ENCODE measurements around the gene PRCD.
A peak's percentile ranks its signal among the peaks of the same experiment; 100 is the strongest.

Gene PRCD, protein sequence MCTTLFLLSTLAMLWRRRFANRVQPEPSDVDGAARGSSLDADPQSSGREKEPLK

DNA sequence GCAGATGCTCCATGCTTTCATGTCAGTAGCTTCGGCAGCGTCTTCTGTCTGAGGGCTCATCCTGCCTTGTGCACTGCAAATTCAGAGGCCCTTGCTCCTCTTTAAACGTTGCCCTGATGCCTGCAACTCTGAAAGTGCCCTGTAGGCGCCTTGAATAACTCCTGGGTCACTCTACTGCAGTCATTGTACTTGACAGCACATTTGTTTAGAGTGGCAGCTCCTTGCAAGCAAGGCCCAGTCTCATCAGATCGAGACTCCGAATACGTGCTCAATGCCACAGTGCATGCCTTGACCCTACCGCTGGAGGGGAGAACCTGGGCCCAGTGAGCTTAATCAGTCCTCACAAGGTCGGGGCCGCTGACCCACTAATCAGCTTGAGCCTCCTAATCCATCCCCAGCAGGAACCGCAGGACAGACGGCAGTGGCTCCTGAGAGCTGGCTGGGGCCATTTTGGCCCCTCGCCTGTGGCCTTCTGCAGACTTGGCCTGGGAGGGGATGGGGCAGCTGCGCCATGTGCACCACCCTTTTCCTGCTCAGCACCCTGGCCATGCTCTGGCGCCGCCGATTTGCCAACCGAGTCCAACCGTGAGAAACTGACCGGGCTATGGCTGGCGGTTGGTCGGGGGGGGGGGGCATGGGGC lies at the start of gene PRCD:
Gene PRCD, plus strand, starts transcription at position 414 of the 641 bp plus-strand sequence. Its CDS starts 98 bp downstream, at position 512.
- no peak for DNase-seq (ENCODE audit: low spot score)

DNA sequence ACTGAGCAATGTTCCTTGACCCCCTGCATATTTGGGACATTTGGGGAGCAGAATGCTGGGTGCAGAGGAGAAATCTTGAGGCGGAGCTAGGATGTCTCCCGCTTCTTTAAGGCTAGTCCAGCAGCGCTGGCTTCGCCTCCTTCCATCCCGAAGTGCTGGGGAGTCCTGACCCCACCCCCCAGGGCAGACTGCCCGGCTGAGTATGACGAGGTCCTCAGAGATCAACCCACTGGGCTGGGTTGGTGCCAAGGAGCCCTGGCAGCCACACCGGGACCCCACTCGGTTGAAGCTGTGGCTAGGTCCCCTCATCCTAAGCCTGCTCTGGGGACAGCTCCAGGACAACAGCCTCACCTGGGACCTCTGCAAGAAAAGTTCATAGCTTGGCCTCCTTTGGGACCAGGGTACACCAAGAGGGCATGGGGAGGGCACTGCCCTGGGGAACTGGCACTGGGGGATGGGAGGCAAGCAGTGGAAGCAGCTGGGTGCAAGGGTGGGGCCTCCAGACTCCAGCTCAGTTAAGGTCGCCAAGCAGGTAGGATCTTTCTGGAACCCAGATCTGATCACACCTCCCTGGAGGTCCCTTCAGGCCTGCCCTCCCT lies 49.6 kb upstream of the PRCD start:
- DNase-seq (ENCODE audit: low spot score): no peak

DNA sequence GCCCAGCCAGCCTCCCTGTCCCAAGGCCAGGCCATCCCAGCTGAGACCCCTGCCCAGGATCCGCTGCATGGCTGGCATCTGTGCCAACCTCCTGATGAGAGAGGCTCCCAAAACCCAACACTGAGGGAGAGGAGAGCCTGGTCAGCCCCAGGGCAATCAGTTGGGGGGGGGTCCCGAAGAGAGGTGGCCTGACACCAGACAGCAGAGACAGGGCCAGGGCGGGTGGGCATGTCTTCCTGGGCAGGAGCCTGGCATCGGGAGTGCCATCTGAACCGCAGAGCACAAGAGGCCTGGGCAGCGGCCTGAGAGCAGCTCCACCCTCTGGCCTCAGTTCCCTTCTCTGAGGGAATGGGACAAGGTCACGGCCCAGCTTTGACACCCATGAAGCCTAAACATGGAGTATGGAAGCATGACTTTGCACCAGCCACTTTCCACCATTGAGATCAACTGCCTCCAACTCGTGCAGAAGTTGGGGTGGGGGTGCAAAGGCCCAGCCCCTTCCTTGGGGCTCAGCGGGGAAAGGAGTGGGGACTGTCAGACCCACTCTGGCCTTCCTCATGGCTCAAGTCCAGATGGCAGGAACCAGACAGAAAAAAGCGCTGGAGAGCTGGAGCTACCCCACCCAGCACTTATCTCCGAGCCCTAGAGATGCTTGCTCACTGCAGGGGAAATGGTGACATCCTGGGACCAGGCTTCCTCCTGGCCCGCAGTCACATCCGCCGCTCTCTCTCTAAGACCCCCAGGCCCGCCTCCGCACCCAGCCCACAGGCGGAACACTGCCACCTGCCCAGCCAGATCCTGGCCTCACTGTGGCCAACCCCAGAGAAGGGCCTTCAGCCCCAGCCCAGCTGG lies 48.3 kb upstream of the PRCD start:
- no peak for DNase-seq (ENCODE audit: low spot score)

DNA sequence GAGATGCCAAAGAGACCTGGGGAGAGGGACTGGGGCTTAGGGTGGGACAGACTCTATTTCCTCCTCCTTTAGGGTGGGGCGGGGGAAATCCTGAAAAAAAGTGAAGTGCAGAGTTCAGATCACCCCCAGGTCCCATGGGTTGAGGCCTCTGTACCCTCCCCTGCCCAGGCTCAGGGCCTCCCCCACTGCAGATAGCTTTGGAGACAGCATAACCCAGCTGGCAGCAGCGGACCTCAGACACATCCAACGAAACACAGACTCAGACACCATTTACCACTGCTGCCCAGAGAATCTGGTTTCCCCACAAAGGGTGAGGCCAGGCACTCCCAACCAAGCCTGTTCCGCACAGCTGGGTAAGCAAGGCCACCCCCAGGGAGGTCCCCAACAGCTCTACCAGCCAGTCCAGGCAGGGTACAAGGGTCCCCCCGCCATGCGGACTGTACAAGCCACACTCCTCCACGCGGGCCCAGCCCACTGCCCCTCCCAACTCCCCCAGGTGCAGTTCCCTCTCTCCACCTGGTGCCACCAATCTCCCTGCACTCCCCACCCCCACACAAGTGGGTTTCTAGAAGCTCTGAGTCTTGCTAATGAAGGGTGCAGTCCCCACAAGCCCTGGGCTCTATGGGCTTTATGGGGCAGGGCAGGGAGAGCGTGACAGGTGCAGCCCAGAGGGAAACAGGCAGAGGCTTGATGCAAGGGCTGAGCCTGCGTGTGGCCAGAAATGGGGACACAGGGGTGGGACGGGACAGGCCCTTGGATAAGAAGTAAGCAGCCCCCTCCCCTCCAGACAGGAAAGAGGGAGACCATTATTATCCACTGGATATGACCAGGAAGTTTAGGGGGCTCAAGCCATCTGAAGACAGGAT lies 47.5 kb upstream of the PRCD start:
- DNase-seq (ENCODE audit: low spot score): peak; percentile 71

DNA sequence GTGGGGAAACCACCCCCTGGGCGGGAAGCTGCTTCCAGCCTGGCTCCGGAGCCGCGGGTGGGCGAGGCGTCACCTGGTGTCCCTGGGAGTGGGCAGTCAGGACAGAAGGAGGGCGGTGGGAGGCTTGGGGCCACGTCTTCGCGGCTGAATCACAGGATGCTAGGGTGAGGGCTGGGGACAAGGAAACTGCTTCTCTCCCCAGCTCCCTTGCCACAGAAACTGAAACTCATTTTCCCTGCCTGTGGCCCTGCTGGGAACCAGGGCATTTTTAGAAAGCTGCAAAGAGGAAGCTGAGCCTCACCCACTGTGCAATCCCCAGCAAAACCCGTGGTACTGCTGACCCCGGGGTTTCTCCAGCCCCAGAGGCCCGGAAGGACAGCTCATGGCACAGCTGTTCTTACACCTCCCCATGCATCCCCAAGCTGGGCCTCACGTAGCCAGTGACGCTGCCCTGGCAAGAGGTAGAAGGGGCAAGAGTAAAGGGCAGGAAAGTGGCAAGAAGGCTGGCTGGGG lies 46.8 kb upstream of the PRCD start:
- peak; percentile 60 for DNase-seq (ENCODE audit: low spot score)

DNA sequence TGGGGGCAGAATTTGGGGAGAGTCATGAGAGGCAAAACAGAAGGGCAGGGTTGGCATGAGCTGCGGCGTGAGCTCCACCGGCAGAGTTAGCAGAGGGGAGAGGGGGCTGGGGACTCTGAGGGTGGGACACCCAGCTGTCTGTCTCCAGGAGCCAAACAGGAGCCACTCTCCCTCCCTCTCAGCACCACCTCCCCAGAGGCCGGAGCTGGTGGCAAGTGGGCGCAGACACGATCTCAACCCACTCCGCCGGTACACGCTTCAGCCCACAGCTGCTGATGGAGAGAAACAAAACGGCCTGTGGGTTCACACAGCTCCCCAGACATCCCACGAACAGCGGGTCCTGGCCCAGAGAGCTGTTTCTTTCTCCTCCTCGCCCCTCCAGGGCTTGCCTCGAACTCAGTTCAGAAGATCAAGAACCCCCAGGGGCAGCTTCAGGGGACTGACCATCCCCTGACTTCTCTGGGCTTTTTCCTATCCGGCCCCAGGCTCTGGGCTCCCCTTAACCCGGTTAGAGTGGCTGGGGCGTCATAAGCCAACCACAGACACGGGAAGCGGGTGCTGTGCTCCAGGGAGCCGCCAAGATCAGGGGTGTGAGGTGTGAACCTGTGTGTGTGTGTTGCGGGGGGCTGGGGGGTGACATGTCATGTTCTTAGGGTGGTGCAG lies 46.2 kb upstream of the PRCD start:
- no peak for DNase-seq (ENCODE audit: low spot score)

DNA sequence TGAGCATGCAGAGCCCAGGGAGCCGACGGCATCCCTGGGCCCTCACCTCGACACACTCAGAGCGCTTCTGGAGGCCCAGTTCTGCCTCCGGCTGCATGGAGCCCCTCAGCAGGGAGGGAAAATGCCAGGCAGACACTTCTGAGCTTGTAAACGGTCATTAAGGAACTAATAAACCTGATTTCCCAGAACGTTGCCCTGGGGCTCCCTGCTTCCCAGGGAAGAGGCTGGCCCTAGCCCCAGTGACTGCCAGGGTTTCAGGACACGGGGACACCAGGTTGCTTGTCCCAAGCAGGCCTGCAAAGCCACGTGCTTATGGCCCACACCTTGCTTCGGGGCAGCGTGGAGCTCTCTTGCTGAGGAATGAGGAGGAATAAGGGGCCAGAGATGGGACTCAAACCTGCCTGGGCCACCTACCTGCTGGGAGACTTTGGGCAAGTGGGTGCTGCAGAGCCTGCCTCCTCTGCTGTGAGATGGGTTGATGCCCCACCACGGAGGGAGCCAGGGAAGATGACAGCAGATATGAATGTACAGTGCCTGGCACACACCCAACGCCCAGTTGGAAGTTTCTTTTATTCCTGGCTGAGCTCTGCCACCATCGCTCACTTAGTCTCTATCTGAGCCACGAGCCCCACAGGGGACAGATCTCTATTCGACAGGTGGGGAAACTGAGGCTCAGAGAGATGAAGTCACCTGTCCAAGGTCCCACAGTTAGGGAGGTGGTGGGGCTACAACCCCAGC lies 44.0 kb upstream of the PRCD start:
- no peak for DNase-seq (ENCODE audit: low spot score)

DNA sequence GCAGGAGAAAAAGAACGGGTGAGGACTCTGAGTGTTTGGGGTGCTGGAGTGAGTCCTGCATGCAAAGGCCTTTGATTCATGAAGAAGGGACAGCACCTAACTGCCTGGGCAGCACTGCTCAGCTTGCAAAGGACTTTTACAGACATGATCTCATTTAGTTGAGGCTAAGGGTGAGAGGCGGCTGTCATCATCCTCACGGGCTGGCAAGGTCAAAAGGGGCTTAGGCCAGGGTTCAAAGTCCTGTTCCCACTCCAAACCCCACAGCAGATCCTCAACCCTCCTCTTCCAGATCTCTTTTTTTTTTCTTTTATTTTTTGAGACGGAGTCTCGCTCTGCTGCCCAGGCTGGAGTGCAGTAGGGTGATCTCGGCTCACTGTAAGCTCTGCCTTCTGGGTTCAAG lies 43.4 kb upstream of the PRCD start:
- no peak for DNase-seq (ENCODE audit: low spot score)

DNA sequence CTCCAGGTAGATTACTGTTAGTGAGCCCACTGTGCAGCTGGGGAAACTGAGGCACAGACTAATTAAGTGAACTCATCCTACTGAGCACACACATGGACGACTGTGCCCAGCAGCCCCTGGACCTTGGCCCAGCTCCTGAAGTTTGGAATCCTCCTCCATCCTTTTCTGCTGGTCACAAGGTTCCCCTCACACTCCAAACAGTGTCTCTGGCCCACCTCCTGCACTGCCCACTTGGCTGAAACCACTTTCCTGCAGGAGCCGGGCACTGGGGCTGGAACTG lies 42.2 kb upstream of the PRCD start:
- no peak for DNase-seq (ENCODE audit: low spot score)

DNA sequence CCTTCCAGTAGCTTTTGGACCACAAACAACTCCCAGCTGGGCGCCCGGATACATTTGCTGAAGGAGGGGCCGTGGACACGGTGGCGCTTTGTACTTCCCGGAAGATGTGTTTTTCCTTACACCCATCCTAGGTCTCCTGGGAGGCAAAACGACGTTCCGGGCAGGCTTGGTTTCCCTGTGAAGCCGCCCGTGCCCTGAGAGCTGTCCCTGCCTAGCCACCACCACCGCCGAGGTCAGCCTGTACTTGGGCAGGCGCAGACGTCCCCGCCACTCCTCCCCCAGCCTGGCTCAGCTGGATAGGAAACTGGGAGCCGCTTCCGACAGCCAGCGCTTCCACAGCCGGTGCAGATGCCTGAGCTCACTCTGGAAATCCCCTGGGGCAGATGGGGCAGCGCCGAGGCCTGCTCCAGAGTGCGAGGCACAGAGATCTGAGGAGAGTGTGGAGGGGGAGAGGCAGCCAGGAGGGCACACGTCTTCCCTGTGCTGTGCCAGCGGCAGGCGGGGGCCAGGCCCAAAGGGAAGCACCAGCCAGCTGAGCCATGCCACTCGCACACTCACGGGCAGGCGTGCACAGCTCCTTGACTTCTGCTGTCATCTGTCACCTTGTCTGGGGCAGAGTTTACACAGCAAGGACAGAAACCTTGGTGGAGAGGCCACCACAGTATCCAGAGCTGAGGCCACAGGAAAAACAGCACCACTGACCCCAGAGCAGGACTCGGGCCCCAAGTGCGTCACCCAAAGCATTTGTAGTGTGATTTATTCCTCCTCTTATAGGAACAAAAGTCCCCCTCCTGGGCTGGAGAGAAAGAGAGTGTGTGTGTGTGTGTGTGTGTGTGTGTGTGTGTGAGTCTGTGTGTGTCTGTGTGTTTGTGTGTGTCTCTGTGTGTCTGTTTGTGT lies 41.6 kb upstream of the PRCD start:
- peak; percentile 72 for DNase-seq (ENCODE audit: low spot score)

DNA sequence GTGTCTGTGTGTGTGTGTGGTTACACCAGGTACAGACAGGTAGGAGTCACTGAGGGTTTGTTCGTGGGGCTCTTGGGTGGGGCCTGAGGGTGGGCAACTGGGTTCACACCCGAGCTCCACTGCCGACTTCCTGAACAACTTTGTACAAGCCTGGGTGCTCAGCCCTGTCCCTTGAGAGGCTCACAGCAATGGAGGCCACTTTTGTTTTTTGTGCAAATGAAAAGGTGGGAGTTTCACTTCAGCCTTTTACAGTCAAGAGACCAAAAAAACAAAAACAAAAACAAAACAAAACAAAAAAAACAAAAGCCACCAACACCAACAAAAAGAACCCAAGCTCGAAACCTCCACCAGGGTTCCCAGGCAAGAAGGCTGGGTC lies 41.0 kb upstream of the PRCD start:
- DNase-seq (ENCODE audit: low spot score): no peak

DNA sequence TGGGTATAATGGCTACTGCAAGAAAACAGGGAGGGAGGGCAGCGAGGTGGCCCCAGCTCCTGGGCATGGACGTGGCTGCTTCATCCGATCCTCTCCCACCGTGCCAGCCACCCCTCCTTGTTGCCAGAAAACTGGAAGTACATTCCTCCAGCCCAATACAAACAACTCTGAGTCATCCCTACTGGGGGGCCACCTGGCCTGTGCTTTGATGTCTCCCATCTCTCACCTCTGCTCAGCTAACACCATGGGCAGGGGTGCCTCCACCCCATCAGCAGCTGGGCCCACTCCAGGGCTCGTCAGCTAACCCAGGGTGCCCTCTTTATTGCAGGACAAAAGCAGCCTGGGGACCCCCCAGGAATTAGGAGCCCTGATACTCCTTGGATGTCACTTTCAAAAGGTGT lies 40.6 kb upstream of the PRCD start:
- DNase-seq (ENCODE audit: low spot score): peak; percentile 96

DNA sequence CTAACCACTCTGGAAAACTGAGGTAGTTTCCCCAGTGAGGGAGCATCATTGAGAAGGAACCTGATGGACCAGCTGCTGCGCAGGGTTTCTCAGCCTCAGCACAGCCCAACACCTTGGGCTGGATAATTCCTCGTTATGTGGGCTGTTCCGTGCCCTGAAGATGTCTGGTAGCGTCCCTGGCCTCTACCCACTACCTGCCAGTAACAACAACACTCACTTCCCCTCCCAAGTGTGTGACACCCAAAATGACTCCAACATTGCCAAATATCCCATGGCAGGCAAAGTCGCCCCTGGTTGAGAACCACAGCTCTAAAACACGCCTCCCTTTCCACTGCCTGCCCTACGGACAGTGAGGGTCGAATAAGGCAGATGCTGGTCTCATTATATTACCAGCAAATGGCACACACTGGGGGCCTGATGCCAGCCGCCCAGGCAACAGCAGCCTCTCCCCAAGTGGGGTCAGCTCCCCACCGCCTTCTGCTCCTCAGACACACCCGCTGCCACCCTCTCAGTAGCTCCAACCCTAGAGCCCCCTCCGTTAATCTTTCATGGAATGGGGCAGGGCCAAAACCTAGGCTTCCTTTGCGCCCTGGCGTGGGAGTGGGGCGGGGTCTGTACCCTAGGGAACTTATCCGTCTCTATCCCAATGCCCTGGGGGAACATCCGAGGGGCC lies 39.6 kb upstream of the PRCD start:
- peak; percentile 46 for DNase-seq (ENCODE audit: low spot score)

DNA sequence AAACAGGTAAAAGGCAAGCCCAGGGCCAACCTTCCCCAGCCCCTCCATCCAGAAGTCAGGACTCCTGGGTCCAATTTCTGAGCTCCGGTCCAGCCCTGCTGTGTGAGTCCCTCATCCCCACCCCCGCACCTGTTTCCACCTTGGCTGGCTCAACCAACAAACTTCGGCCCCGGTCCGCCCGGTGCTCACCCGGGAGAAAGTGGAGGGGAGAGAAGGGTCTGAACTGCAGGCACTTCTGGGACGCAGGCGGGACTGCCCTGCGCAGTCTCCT lies 39.2 kb upstream of the PRCD start:
- DNase-seq (ENCODE audit: low spot score): peak; percentile 30

DNA sequence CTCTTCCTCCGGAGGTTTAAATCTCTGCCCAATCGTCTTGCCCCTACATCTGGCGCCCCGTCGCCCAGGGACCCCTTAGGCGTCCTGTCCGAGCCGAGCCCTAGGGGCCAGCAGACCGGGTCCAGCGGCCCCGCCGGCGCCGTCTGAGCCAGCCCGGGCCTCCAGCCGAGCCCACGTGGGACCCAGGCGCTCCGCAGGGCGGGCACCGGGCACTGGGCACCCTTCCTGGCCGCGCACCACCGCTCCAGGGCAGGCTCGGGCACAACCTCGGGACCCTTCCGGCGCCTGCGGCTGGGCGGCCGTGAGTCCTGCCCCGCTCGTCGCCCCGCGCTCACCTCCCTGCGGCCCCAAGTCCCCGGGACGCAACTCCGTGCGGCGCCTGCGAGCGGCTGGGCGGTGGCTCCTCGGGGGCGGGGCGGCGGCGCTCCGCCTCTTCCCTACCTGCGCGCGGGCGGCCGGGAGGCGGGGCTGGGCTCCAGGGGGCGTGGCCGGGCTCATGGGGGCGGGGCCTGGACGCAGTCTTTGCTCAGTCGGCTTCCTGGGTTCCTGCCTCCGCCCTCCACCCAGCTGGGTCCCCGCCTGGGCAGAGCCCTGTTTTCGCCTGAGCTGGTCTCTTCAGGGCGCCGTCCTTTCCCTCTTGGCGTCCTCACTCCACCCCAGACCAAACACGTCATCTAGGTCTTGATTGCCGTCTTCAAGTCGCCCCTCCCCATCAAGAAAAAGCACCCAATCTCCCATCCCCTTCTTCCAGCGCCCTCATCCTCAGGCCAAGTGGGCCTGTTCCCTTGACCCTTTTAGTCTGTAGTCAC lies 38.6 kb upstream of the PRCD start, which contains the start of gene RHBDF2:
Gene RHBDF2, minus strand, starts transcription at position 406 of the 809 bp plus-strand sequence. CDS start 19,899 bp downstream, outside the sequence.
- peak; percentile 78 for DNase-seq (ENCODE audit: low spot score)

DNA sequence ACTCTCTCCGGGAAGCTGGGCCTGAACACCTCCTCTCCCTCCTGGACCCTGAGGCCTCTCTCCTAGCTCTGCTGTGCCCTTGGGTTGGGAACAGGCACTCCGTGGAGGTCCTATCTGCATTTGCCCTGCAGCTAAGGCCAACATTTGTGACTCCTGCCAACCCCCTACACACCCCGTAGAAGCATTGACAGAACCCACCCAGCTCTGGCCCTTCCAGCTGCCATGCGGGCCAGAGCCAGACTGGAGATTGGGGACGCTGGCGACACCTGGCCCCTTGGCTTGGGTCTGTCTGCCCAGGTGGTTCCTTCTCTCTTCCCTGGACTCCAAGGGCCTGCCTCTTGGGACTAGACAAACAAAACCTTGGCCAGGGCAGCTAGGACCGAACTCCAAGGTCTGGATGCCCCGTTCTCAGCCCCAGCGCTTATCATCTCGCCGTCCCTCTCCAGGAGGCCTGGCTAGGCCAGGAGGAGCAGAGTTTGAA lies 38.0 kb upstream of the PRCD start:
- no peak for DNase-seq (ENCODE audit: low spot score)

DNA sequence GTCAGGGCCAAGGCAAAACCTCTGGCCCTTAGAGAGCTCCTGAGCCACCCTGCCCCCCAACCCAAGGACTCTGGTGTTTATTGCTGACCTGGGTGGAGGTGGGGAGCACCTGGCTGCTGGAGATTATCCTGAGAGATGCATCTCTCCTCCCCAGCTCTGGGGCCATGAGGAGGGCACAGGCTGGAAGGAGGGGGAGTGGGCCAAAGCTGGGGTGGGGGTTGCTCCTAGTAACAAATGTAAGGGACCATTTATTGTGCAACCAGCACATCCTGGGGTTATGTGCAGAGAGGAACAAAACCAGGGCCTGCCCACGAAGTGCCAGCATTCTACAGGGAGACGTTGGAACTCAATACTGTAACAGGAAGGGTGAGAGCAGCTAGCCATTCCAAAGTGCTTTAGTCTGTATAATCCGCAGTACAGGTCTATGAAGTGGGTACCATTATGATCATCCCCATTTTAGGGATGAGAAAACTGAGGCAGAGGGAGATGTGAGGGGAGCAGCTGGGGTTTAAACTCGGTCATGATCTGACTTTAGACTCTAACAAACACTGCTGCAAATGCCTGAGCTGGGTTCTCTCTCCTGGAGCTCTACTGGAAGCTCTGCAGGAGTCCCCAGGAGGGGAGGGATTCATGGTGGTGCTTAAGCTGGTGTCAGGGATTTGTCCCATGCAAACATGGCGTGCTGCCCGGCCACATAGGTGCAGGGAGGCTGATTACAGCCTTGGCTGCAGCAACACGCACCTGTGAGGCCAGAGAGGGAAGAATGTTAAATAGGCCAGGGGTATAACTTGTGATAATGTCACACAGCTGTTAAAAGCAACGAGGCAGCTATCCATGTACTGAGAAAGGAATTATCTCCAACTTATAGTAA lies 37.3 kb upstream of the PRCD start:
- no peak for DNase-seq (ENCODE audit: low spot score)
